Measurements from ENCODE around the gene MTX3.

Gene MTX3

GRCh38 chr5:79936646-79937216 lies 54.3 kb downstream of the MTX3 start:
- no peak for DNase-seq (ENCODE audit: low read depth in 1 of 2, low spot score in 1 of 2)

DNA sequence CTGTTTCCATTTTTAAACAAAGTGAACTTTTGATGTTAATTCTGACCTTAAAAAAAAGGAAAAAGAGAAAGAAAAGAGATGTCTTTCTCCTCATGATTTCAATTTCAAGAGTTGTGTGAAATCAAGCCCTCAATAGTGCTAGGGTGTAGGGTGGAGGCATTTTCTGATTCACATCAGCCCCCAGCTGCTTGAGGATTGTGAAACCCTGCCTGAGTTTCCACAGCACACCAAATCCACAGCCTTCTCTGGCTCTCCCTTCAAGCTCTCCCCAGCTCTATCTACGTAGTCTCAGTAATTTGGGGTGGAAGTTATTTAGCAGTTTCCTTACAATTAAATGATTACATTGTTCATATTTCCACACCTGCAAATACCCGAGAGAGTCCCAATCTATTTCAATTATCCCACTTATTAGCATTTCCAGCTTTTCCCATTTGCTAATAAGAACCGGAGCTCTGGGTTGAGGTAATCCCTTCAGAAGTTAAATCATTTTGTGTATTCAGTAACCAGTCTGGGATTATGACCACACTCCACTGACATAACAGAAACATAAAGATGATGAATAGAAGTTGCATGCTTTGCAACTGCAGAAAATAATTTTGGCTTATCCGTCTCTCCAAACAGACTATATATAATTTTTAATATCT lies 54.9 kb downstream of the MTX3 start:
- no peak for DNase-seq (ENCODE audit: low read depth in 1 of 2, low spot score in 1 of 2)

- DNase-seq (ENCODE audit: low read depth in 1 of 2, low spot score in 1 of 2) = no peak
Observed at GRCh38 chr5:79934681-79935080, 56.4 kb downstream of the MTX3 start.

- no peak for DNase-seq (ENCODE audit: low read depth in 1 of 2, low spot score in 1 of 2)
Observed at GRCh38 chr5:79932510-79933504, 58.3 kb downstream of the MTX3 start.

GRCh38 chr5:79931866-79932265 lies 59.2 kb downstream of the MTX3 start:
- DNase-seq (ENCODE audit: low read depth in 1 of 2, low spot score in 1 of 2) = no peak

DNA sequence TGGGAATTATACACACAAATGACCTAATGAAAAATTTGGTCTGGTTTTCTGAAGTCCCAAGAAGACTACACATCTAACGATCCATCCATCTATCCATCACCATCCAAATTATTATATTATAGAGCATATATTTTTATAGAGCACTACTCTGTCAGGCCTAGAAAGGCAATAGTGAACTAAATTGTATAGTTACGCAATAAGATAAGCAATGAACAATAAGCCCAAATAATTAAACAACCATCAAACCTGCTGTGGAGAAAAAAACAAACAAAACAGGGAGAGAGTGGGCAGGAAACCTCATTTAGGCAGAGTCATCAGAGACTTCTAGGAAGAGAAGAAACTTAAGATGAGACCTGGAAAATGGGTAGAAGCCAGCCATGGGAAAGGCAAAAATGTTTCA lies 59.7 kb downstream of the MTX3 start:
- DNase-seq (ENCODE audit: low read depth in 1 of 2, low spot score in 1 of 2) = no peak

DNA sequence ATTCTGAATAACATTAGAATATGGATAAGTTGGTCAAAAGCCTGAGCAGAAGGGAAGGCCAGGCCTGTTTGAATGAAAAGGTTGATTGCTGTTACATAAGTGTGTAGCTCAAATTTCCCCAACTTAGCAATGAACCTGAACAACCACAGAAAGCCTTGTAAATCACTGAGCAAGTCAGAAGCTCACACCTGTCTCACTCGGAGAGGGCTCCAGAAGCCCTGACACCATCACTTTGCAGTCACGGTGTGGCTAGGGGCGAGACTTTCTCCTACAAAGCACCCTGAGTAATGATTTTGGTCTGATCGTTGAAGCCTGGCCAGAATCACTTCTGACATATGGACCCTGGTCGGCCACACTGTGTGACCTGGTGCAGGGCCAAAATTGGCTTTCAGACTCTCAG lies 62.0 kb downstream of the MTX3 start:
- DNase-seq (ENCODE audit: low read depth in 1 of 2, low spot score in 1 of 2) = no peak

Measured in activated T-helper 1 cell treated with anti-CD3 and anti-CD28 coated beads, Interleukin-2, amount 50 U/mL, for 16 hours (primary cell).